OCI-LY7 (cell line): ENCODE data around the gene BMP5. TPM values are rescaled to one million over a fixed set of nuclear protein-coding genes. Genes with fewer than 3 reads are reported as not detected.

Source experiments
- BruUV-seq: library from RNA; stranded (reverse); fragments of 400-500 nt; replicated peaks from 2 replicates; lab custom pipeline; 2021; lab: Mats Ljungman, UMichigan
- CTCF ChIA-PET: fragments of 300-600 bp; sonication (Branson Sonifier 250); formaldehyde crosslinking; loops from one replicate; lab custom pipeline; 2022; ENCODE audit warnings: antibody characterized with exemption; ENCODE audit not compliant: unreplicated experiment; lab: Charles Lee
- POLR2A ChIA-PET: fragments of 300-600 bp; sonication (Branson Sonifier 250); formaldehyde crosslinking; loops from one replicate; lab custom pipeline; 2022; ENCODE audit warnings: antibody characterized with exemption; lab: Charles Lee
- DNase-seq: peaks from one replicate; pipeline ENCODE4 v3.0.0-alpha.2; 2015; ENCODE audit warnings: low spot score
- H2AFZ ChIP-seq: fragments of 200-600 bp; sonication (generic), shearing (Covaris generic); 2 replicates; pipeline ENCODE4 v1.6.1; 2014; ENCODE audit warnings: mild to moderate bottlenecking, antibody characterized with exemption, low read length, moderate library complexity
- H3K27ac ChIP-seq: fragments of 200-600 bp; sonication (generic); 2 replicates; pipeline ENCODE4 v1.5.1; 2014; ENCODE audit warnings: mixed run types, low read depth, mild to moderate bottlenecking, moderate library complexity, low read length, inconsistent platforms; ENCODE audit not compliant: poor library complexity, severe bottlenecking
- H3K36me3 ChIP-seq: fragments of 200-600 bp; sonication (generic); 2 replicates; pipeline ENCODE4 v1.6.1; 2014; ENCODE audit warnings: mild to moderate bottlenecking, antibody characterized with exemption, low read length, moderate library complexity, mixed read lengths; ENCODE audit not compliant: insufficient read depth
- H3K4me1 ChIP-seq: fragments of 200-600 bp; sonication (generic); 2 replicates; pipeline ENCODE4 v1.5.1; 2014; ENCODE audit warnings: mild to moderate bottlenecking, low read length; ENCODE audit not compliant: insufficient read depth, poor library complexity, severe bottlenecking
- H3K4me2 ChIP-seq: fragments of 200-600 bp; sonication (generic); 2 replicates; pipeline ENCODE4 v1.6.1; 2014; ENCODE audit warnings: mild to moderate bottlenecking, low read length
- H3K4me3 ChIP-seq: fragments of 200-600 bp; sonication (generic); 2 replicates; pipeline ENCODE4 v1.5.1; 2014; ENCODE audit warnings: mild to moderate bottlenecking, low read depth, low read length; ENCODE audit not compliant: poor library complexity, severe bottlenecking
- H3K79me2 ChIP-seq: fragments of 200-600 bp; sonication (generic); 2 replicates; pipeline ENCODE4 v1.6.1; 2016; ENCODE audit warnings: low read depth, mild to moderate bottlenecking, low read length, moderate library complexity, mixed read lengths; ENCODE audit not compliant: insufficient read depth
- H3K9me2 ChIP-seq: fragments of 200-600 bp; sonication (generic); 2 replicates; pipeline ENCODE4 v1.6.1; 2016; ENCODE audit warnings: mild to moderate bottlenecking, low read length, mixed read lengths; ENCODE audit not compliant: insufficient read depth
- H3K9me3 ChIP-seq: fragments of 200-600 bp; sonication (generic); 2 replicates; pipeline ENCODE4 v1.6.1; 2014; ENCODE audit warnings: mild to moderate bottlenecking, mixed run types, low read length, mixed read lengths
- H4K20me1 ChIP-seq: fragments of 200-600 bp; sonication (generic); 2 replicates; pipeline ENCODE4 v1.6.1; 2014; ENCODE audit warnings: mild to moderate bottlenecking, antibody characterized with exemption, low read length, moderate library complexity, mixed read lengths; ENCODE audit not compliant: insufficient read depth
- EZH2phosphoT487 ChIP-seq: fragments of 200-600 bp; sonication (generic); IDR thresholded peaks from 2 replicates; pipeline ENCODE4 v1.6.1; 2018; ENCODE audit warnings: low read depth, borderline replicate concordance, mild to moderate bottlenecking, mixed run types, antibody characterized with exemption, low read length, moderate library complexity, mixed read lengths
- intact Hi-C: fragments of 100-400 bp; cut with micrococcal nuclease; formaldehyde crosslinking; loops from one replicate; pipeline ENCODE4 v1.10.0; 2022; ENCODE audit not compliant: unreplicated experiment
- total RNA-seq, 2 experiments: library from RNA; depleted of rRNA in 1 of 2; stranded (reverse); fragments of >200 nt in 1 of 2; shearing (Covaris generic) in 1 of 2; gene quantifications; 2 replicates each; pipeline ENCODE4 v1.2.3, GENCODE V29; 2014 to 2022
- TF ChIP-seq, protein P1 (sequence below): fragments of 200-600 bp; sonication (generic); conservative IDR thresholded peaks from 2 replicates; pipeline ENCODE4 v1.5.1; 2014; ENCODE audit warnings: mild to moderate bottlenecking, antibody characterized with exemption, low read length, moderate library complexity, mixed read lengths

The BMP5 gene
- total RNA-seq, 2 experiments from 2014 or later, result not detected

- no TSS peak for BruUV-seq
- no peak overlapping the region for H3K27ac ChIP-seq
- no peak overlapping the region for H2AFZ ChIP-seq
- no peak for TF ChIP-seq EZH2phosphoT487
- TF ChIP-seq, protein P1, sequence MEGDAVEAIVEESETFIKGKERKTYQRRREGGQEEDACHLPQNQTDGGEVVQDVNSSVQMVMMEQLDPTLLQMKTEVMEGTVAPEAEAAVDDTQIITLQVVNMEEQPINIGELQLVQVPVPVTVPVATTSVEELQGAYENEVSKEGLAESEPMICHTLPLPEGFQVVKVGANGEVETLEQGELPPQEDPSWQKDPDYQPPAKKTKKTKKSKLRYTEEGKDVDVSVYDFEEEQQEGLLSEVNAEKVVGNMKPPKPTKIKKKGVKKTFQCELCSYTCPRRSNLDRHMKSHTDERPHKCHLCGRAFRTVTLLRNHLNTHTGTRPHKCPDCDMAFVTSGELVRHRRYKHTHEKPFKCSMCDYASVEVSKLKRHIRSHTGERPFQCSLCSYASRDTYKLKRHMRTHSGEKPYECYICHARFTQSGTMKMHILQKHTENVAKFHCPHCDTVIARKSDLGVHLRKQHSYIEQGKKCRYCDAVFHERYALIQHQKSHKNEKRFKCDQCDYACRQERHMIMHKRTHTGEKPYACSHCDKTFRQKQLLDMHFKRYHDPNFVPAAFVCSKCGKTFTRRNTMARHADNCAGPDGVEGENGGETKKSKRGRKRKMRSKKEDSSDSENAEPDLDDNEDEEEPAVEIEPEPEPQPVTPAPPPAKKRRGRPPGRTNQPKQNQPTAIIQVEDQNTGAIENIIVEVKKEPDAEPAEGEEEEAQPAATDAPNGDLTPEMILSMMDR, result no peak
- DNase-seq, result no peak
- H4K20me1 ChIP-seq, result no peaks in the 10 kb centered on the region
- H3K4me1 ChIP-seq, result no peaks in the 10 kb centered on the region
- POLR2A ChIA-PET, result no interaction called here
- CTCF ChIA-PET, result no interaction called here
- H3K9me3 ChIP-seq, result no peaks in the 10 kb centered on the region
- H3K79me2 ChIP-seq, result no peaks in the 10 kb centered on the region
- H3K4me3 ChIP-seq, result no peak overlapping the region
- no peaks in the 10 kb centered on the region for H3K36me3 ChIP-seq
- H3K9me2 ChIP-seq, result no peaks in the 10 kb centered on the region
- intact Hi-C loops, result no loop called here
- H3K4me2 ChIP-seq, result no peak overlapping the region
Measured at GRCh38 chr6:55756531-55757031, 118.8 kb downstream of the BMP5 start.

DNA sequence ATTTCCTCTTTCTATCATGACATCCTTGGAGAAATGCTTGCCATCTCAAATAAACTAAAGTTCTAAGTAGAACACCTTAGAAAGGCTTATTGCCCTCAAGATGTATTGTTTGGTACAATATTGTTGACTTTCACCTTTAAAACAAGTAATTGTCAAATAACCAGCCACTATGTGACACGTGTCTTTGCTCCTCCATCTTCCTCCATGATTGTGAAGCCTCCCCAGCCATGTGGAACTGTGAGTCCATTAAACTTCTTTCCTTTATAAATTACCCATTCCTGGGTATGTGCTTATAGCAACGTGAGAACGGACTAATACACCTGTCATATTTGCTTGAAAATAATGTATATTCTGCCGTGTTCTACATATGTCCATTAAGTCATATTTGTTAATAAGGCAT is 126.5 kb downstream of the BMP5 start:
- no peaks in the 10 kb centered on the region for H3K36me3 ChIP-seq
- H3K4me2 ChIP-seq, result no peak overlapping the region
- H4K20me1 ChIP-seq, result no peaks in the 10 kb centered on the region
- H3K9me2 ChIP-seq, result no peaks in the 10 kb centered on the region
- TF ChIP-seq, protein P1, result no peak
- TF ChIP-seq EZH2phosphoT487, result no peak
- no peaks in the 10 kb centered on the region for H3K79me2 ChIP-seq
- H3K4me3 ChIP-seq, result no peak overlapping the region
- DNase-seq, result no peak
- ChIA-PET CTCF (no interaction called here), POLR2A (no interaction called here)
- H3K27ac ChIP-seq, result no peak overlapping the region
- H3K9me3 ChIP-seq, result no peaks in the 10 kb centered on the region
- no peak overlapping the region for H2AFZ ChIP-seq
- no peaks in the 10 kb centered on the region for H3K4me1 ChIP-seq
- no TSS peak for BruUV-seq
- intact Hi-C loops, result no loop called here

DNA sequence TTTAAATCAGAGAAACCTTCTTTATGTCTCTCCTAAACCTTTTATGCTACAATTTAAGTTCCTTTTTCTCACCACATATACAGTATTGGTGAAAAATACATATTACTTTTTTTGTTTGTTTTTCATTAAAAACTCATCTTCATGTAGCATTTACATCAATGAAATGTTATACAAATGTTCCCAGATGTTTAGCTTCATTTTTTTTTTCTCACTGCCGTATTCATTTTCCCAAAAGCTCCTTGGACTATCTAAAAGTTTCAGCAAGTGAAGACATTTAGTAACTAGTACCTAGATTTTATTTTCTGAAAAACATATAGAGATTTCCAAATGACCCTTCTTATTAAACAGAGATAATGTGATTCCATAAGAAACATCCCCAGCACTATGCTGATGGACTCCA is 128.9 kb downstream of the BMP5 start:
- CTCF ChIA-PET, result no interaction called here

More for the DNA sequence above, 128.9 kb downstream of the BMP5 start:
- Histone ChIP-seq H3K9me3 (no peaks in the 10 kb centered on the region), H3K36me3 (no peaks in the 10 kb centered on the region), H2AFZ (no peak overlapping the region), H4K20me1 (no peaks in the 10 kb centered on the region), H3K4me1 (no peaks in the 10 kb centered on the region), H3K9me2 (no peaks in the 10 kb centered on the region), H3K4me3 (no peak overlapping the region), H3K4me2 (no peak overlapping the region), H3K79me2 (no peaks in the 10 kb centered on the region), H3K27ac (no peak overlapping the region)
- no peak for TF ChIP-seq EZH2phosphoT487
- TF ChIP-seq, protein P1, result no peak
- DNase-seq, result no peak
- no TSS peak for BruUV-seq
- POLR2A ChIA-PET, result no interaction called here
- intact Hi-C loops, result no loop called here
